ENCODE data around the gene UNC93A. TPM values are rescaled to one million over a fixed set of nuclear protein-coding genes. Genes with fewer than 3 reads are reported as not detected.

The UNC93A gene
- total RNA-seq, 1 donor from 2014 or later, result 8.1 TPM

DNA sequence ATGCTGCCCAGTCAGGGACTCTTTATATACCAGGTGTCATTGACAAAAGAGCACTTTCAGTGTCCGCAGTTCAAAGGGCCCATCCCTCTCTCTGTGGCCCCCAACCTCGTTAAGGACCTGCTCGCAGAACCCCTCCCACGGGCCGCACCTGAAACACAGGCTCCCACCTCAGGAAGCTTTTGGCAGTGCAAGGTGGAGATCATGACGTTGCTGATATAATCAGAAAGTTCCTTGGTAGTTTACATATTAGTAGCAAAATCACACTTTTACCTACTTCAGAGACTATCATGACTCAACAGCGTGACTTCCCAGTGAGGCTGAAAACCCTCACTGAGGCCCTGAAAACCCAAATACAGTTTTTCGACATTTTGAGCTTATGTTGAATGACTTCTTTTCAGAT is 37.9 kb downstream of the UNC93A start:
- H3K36me3 Mint-ChIP-seq (ENCODE audit: insufficient read depth), result peaks cover 2% of the 10 kb centered on the region
- DNase-seq (ENCODE audit: low spot score, unreplicated experiment), result no peak

GRCh38 chr6:167330750-167331149 is 39.6 kb downstream of the UNC93A start:
- Mint-ChIP-seq H3K4me1 (ENCODE audit: low read depth) (peaks cover 7% of the 10 kb centered on the region), H3K9me3 (ENCODE audit: low read depth) (peaks cover 4% of the 10 kb centered on the region), H3K36me3 (ENCODE audit: insufficient read depth) (peaks cover 2% of the 10 kb centered on the region), H3K4me3 (ENCODE audit: low read depth) (no peak overlapping the region), H3K27ac (no peak overlapping the region), H3K27me3 (no peaks in the 10 kb centered on the region)
- no peak for DNase-seq (ENCODE audit: low spot score, unreplicated experiment)
- no peak for TF ChIP-seq CTCF (IDR thresholded peaks at IDR 0.05; ENCODE audit: unreplicated experiment)

More for the DNA sequence above, 37.9 kb downstream of the UNC93A start:
- no peaks in the 10 kb centered on the region for H3K27me3 Mint-ChIP-seq
- H3K9me3 Mint-ChIP-seq (ENCODE audit: low read depth), result peaks cover 4% of the 10 kb centered on the region
- H3K4me1 Mint-ChIP-seq (ENCODE audit: low read depth), result peaks cover 7% of the 10 kb centered on the region
- no peak overlapping the region for H3K4me3 Mint-ChIP-seq (ENCODE audit: low read depth)
- TF ChIP-seq CTCF (IDR thresholded peaks at IDR 0.05; ENCODE audit: unreplicated experiment), result no peak
- H3K27ac Mint-ChIP-seq, result no peak overlapping the region

DNA sequence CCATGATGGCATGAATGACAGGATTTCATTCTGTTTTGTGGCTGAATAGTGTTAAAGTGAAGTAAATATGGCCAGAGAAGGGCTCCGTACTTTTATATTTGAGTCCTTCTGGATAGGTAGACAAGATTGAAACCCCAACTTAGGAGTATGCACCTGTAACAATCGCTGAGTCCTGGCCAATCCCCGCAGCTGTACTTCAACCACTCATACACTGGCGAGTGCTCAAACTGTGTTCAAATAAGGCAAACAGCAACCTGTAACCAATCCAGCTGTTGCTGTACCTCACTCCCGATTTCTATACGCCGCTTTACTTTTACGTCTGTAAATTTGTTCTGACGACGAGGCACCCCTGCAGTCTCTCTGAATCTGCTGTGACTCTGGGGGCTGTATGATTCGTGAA is 40.5 kb downstream of the UNC93A start:
- Mint-ChIP-seq H3K4me3 (ENCODE audit: low read depth) (no peak overlapping the region), H3K36me3 (ENCODE audit: insufficient read depth) (peaks cover 2% of the 10 kb centered on the region), H3K27me3 (no peaks in the 10 kb centered on the region), H3K4me1 (ENCODE audit: low read depth) (peaks cover 7% of the 10 kb centered on the region), H3K9me3 (ENCODE audit: low read depth) (peaks cover 4% of the 10 kb centered on the region), H3K27ac (peak overlapping the region; percentile 16)
- no peak for TF ChIP-seq CTCF (IDR thresholded peaks at IDR 0.05; ENCODE audit: unreplicated experiment)
- no peak for DNase-seq (ENCODE audit: low spot score, unreplicated experiment)

DNA sequence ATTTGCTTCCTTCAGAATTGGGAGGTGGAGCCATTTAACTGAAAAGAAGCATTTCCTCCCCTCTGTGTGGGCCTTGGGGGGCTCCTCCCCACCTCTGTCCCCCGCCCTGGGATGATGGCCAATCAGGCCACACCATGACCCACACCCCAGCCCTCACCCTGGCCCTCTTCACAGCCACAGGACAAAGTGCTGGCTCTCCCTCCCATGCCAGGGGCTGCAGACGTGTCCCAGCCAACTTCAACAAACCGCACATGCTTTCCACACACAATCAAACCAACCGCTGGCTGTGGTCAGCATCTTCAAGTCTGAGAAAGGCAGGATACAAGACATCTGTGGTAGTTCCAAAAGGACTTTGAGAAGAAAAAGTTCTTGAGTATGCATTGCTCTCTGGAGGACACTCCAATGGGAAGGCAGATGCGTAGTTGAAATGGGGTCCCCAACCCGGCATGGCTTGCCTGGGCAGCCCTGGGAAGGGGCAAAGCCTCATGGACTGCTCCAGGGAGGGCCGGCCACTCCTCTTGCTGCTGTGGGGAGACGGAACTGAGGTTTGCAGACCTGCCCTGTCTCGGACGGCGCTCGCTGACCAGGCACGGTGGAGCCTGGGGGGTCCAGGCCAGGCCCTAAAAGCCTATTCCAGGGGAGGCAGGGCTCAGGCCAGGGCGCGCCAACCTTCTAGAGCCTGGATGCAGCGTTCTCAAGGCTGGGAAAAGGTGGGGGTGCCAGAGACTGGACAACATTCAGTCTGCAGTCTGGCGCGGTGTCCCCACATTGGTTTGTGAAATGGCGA is 45.9 kb downstream of the UNC93A start:
- TF ChIP-seq CTCF (IDR thresholded peaks at IDR 0.05; ENCODE audit: unreplicated experiment), result no peak
- H3K27ac Mint-ChIP-seq, result no peak overlapping the region
- peaks cover 12% of the 10 kb centered on the region for H3K4me1 Mint-ChIP-seq (ENCODE audit: low read depth)
- no peak for DNase-seq (ENCODE audit: low spot score, unreplicated experiment)
- no peak overlapping the region for H3K4me3 Mint-ChIP-seq (ENCODE audit: low read depth)
- H3K9me3 Mint-ChIP-seq (ENCODE audit: low read depth), result peaks cover 14% of the 10 kb centered on the region
- peaks cover 9% of the 10 kb centered on the region for H3K36me3 Mint-ChIP-seq (ENCODE audit: insufficient read depth)
- no peaks in the 10 kb centered on the region for H3K27me3 Mint-ChIP-seq

DNA sequence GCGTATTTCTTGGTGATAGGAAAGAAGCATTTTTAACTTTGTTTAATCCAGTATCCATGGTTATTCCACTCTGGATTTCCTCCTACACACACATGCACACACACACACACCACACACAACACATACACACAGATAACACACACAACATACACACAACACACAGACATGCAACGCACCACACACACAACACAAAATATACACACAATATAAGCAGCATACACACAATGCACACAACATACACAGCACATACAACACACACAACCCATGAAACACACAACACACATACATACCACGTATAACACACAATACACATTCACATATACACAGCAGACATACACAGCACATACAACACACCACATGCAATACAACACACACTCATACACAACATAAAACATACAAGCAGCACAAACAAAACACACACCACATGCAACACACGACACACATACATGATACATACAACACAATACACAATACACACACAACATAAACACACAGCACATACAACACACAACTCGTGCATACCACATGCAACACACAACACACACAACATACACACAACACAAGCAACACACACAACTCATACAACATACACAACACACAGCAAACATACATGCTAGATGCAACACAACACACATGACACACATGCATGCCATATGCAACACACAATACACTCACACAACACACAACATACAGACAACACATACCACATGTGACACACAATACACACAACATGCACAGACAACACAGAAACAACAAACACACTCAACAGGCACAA is 46.7 kb downstream of the UNC93A start:
- no peak for TF ChIP-seq CTCF (IDR thresholded peaks at IDR 0.05; ENCODE audit: unreplicated experiment)
- Mint-ChIP-seq H3K27ac (no peak overlapping the region), H3K4me1 (ENCODE audit: low read depth) (peaks cover 17% of the 10 kb centered on the region), H3K9me3 (ENCODE audit: low read depth) (peaks cover 14% of the 10 kb centered on the region), H3K36me3 (ENCODE audit: insufficient read depth) (peaks cover 11% of the 10 kb centered on the region), H3K4me3 (ENCODE audit: low read depth) (no peak overlapping the region), H3K27me3 (no peaks in the 10 kb centered on the region)
- DNase-seq (ENCODE audit: low spot score, unreplicated experiment), result no peak
